ENCODE data around the gene PNMA6E. TPM values are rescaled to one million over a fixed set of nuclear protein-coding genes. Genes with fewer than 3 reads are reported as not detected.

PNMA6E gene
- total and polyA plus RNA-seq, 2 experiments from 2014 or later = not detected

DNA sequence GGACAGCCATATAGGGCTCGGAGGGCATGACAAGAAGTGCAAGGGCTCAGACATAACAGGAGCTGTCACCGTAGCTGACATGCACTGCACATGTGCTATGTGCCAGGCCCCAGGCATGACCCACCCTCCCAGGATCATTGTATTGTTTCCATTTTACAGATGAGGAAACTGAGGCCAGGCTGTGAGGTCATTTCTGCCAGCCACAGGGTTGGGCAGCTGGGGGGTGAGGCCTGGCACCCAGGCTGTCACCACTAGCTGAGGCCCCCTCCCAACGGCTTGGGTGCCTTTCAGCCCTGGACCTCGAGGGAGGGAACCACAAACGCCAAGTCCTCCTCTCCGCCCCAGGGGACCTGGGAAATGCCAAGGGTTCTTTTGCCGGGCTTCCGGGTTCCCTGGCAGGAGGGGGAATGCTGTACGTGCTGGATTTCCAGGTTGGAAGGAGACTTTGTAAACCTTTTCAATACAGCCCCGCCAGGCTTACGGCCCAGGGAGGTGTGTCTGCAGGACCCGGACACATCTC, 32.1 kb upstream of the PNMA6E start (continued):
- TF ChIP-seq, protein P1, sequence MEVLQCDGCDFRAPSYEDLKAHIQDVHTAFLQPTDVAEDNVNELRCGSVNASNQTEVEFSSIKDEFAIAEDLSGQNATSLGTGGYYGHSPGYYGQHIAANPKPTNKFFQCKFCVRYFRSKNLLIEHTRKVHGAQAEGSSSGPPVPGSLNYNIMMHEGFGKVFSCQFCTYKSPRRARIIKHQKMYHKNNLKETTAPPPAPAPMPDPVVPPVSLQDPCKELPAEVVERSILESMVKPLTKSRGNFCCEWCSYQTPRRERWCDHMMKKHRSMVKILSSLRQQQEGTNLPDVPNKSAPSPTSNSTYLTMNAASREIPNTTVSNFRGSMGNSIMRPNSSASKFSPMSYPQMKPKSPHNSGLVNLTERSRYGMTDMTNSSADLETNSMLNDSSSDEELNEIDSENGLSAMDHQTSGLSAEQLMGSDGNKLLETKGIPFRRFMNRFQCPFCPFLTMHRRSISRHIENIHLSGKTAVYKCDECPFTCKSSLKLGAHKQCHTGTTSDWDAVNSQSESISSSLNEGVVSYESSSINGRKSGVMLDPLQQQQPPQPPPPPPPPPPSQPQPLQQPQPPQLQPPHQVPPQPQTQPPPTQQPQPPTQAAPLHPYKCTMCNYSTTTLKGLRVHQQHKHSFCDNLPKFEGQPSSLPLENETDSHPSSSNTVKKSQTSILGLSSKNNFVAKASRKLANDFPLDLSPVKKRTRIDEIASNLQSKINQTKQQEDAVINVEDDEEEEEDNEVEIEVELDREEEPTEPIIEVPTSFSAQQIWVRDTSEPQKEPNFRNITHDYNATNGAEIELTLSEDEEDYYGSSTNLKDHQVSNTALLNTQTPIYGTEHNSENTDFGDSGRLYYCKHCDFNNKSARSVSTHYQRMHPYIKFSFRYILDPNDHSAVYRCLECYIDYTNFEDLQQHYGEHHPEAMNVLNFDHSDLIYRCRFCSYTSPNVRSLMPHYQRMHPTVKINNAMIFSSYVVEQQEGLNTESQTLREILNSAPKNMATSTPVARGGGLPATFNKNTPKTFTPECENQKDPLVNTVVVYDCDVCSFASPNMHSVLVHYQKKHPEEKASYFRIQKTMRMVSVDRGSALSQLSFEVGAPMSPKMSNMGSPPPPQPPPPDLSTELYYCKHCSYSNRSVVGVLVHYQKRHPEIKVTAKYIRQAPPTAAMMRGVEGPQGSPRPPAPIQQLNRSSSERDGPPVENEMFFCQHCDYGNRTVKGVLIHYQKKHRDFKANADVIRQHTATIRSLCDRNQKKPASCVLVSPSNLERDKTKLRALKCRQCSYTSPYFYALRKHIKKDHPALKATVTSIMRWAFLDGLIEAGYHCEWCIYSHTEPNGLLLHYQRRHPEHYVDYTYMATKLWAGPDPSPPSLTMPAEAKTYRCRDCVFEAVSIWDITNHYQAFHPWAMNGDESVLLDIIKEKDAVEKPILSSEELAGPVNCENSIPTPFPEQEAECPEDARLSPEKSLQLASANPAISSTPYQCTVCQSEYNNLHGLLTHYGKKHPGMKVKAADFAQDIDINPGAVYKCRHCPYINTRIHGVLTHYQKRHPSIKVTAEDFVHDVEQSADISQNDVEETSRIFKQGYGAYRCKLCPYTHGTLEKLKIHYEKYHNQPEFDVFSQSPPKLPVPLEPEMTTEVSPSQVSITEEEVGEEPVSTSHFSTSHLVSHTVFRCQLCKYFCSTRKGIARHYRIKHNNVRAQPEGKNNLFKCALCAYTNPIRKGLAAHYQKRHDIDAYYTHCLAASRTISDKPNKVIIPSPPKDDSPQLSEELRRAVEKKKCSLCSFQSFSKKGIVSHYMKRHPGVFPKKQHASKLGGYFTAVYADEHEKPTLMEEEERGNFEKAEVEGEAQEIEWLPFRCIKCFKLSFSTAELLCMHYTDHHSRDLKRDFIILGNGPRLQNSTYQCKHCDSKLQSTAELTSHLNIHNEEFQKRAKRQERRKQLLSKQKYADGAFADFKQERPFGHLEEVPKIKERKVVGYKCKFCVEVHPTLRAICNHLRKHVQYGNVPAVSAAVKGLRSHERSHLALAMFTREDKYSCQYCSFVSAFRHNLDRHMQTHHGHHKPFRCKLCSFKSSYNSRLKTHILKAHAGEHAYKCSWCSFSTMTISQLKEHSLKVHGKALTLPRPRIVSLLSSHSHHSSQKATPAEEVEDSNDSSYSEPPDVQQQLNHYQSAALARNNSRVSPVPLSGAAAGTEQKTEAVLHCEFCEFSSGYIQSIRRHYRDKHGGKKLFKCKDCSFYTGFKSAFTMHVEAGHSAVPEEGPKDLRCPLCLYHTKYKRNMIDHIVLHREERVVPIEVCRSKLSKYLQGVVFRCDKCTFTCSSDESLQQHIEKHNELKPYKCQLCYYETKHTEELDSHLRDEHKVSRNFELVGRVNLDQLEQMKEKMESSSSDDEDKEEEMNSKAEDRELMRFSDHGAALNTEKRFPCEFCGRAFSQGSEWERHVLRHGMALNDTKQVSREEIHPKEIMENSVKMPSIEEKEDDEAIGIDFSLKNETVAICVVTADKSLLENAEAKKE (CRISPR knock-in tag; IDR thresholded peaks at IDR 0.05) = no peak
- TF ChIP-seq JUNB (IDR thresholded peaks at IDR 0.05; ENCODE audit: unreplicated experiment) (no peak), ZNF114 (CRISPR knock-in tag; IDR thresholded peaks at IDR 0.05) (no peak), REST (IDR thresholded peaks at IDR 0.05; ENCODE audit: unreplicated experiment) (no peak)
- TF ChIP-seq, protein P2, sequence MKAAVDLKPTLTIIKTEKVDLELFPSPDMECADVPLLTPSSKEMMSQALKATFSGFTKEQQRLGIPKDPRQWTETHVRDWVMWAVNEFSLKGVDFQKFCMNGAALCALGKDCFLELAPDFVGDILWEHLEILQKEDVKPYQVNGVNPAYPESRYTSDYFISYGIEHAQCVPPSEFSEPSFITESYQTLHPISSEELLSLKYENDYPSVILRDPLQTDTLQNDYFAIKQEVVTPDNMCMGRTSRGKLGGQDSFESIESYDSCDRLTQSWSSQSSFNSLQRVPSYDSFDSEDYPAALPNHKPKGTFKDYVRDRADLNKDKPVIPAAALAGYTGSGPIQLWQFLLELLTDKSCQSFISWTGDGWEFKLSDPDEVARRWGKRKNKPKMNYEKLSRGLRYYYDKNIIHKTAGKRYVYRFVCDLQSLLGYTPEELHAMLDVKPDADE (IDR thresholded peaks at IDR 0.05) = no peak
